Fibroblast of lung (primary cell): ENCODE data around the gene FAM184A. TPM values are rescaled to one million over a fixed set of nuclear protein-coding genes. Genes with fewer than 3 reads are reported as not detected.
A peak's percentile ranks its signal among the peaks of the same experiment; 100 is the strongest.
"Not testable (repeated sequence)": the region's sequence is repeated elsewhere in the genome, so short reads cannot be mapped to it uniquely, and the experiment has no call there.

Source experiments
- DNase-seq, 2 donors: peaks; one replicate each; pipeline versions ENCODE4 v3.0.0 to v3.0.0-alpha.2; 2010; ENCODE audit warnings: low read depth in 2 of 2
- H2AFZ ChIP-seq: 2 replicates; pipeline ENCODE4 v1.5.1; 2012; ENCODE audit warnings: low read length, control low read depth, inconsistent platforms
- H3K27ac ChIP-seq: 2 replicates; pipeline ENCODE4 v1.5.1; 2011; ENCODE audit warnings: low read length, control low read depth; ENCODE audit not compliant: insufficient read depth
- H3K27me3 ChIP-seq: 2 replicates; pipeline ENCODE4 v1.5.1; 2011; ENCODE audit warnings: mild to moderate bottlenecking, low read length; ENCODE audit not compliant: control insufficient read depth, insufficient read depth
- H3K36me3 ChIP-seq: 2 replicates; pipeline ENCODE4 v1.5.1; 2011; ENCODE audit warnings: low read length; ENCODE audit not compliant: control insufficient read depth, insufficient read depth
- H3K4me1 ChIP-seq: 2 replicates; pipeline ENCODE4 v1.5.1; 2011; ENCODE audit warnings: low read length; ENCODE audit not compliant: control insufficient read depth, insufficient read depth; ENCODE audit errors: extremely low read depth
- H3K4me2 ChIP-seq: 2 replicates; pipeline ENCODE4 v1.5.1; 2011; ENCODE audit warnings: low read length, control low read depth; ENCODE audit not compliant: insufficient read depth; ENCODE audit errors: extremely low read depth
- H3K4me3 ChIP-seq, 4 experiments: fragments of 200-600 bp in 1 of 4; sonication (generic) in 1 of 4; replicated peaks in 1 of 4; 2 replicates each; pipeline ENCODE4 v1.5.1; 2011 to 2016; ENCODE audit warnings: low read length in 4 of 4, low read depth in 3 of 4, mild to moderate bottlenecking in 3 of 4, control low read depth in 2 of 4, inconsistent platforms in 1 of 4, mixed read lengths in 1 of 4; ENCODE audit not compliant: insufficient read depth in 1 of 4; ENCODE audit errors: control extremely low read depth in 1 of 4
- H3K79me2 ChIP-seq: 2 replicates; pipeline ENCODE4 v1.5.1; 2012; ENCODE audit warnings: mild to moderate bottlenecking, low read length, inconsistent platforms; ENCODE audit not compliant: control insufficient read depth, insufficient read depth
- H3K9ac ChIP-seq: 2 replicates; pipeline ENCODE4 v1.5.1; 2011; ENCODE audit warnings: mild to moderate bottlenecking, low read length, control low read depth; ENCODE audit not compliant: insufficient read depth
- H3K9me3 ChIP-seq: 2 replicates; pipeline ENCODE4 v1.5.1; 2012; ENCODE audit warnings: low read depth, low read length; ENCODE audit not compliant: control insufficient read depth, insufficient read depth
- H4K20me1 ChIP-seq: 2 replicates; pipeline ENCODE4 v1.5.1; 2011; ENCODE audit warnings: low read length; ENCODE audit not compliant: control insufficient read depth, insufficient read depth; ENCODE audit errors: extremely low read depth
- CTCF ChIP-seq, 2 donors: IDR thresholded peaks in 1 of 2; conservative IDR thresholded peaks in 1 of 2; 1 replicate in 1 of 2; 2 replicates in 1 of 2; pipeline ENCODE4 v1.5.1; 2011 to 2012; ENCODE audit warnings: low read length in 2 of 2, control low read depth in 1 of 2, inconsistent platforms in 1 of 2, low read depth in 1 of 2, mild to moderate bottlenecking in 1 of 2
- EZH2 ChIP-seq: IDR thresholded peaks from 2 replicates; pipeline ENCODE4 v1.5.1; 2012; ENCODE audit warnings: low read length, control low read depth, mild to moderate bottlenecking; ENCODE audit errors: missing control alignments
- polyA plus RNA-seq, 2 donors: library from polyadenylated mRNA; depleted of rRNA in 1 of 2; stranded (reverse) in 1 of 2; unstranded in 1 of 2; fragments of >200 nt; gene quantifications; 2 replicates each; pipeline ENCODE4 v1.2.1, GENCODE V29; 2011 to 2012; ENCODE audit warnings: missing spikeins in 1 of 2
- total RNA-seq: library from RNA; depleted of rRNA; stranded (reverse); fragments of >200 nt; gene quantifications from 2 replicates; pipeline ENCODE4 v1.2.1, GENCODE V29; 2014

The FAM184A gene
- total and polyA plus RNA-seq, 2 donors (not counting 1 experiment from before 2014, with no cell fraction given), result 0.09 to 1.7 TPM

GRCh38 chr6:119012521-119012920 lies 65.9 kb downstream of the FAM184A start:
- Histone ChIP-seq H3K9ac (no peak overlapping the region), H3K4me1 (no peaks in the 10 kb centered on the region), H2AFZ (no peak overlapping the region), H4K20me1 (no peaks in the 10 kb centered on the region), H3K4me3 (no peak overlapping the region), H3K4me2 (no peak overlapping the region), H3K27ac (no peak overlapping the region), H3K79me2 (no peaks in the 10 kb centered on the region), H3K36me3 (no peaks in the 10 kb centered on the region), H3K27me3 (no peaks in the 10 kb centered on the region), H3K9me3 (no peaks in the 10 kb centered on the region)
- TF ChIP-seq CTCF (conservative IDR thresholded peaks at IDR 0.05 in 1 of 2, IDR thresholded peaks at IDR 0.05 in 1 of 2; ENCODE audit: low read depth in 1 of 2, low read length in 2 of 2) (no peak), EZH2 (no peak)
- peak in 1 of 2 donors; percentile 1 for DNase-seq

- H3K9me3 ChIP-seq, H3K27me3 ChIP-seq, DNase-seq, H3K4me2 ChIP-seq, H3K36me3 ChIP-seq, H4K20me1 ChIP-seq, H3K79me2 ChIP-seq, H3K27ac ChIP-seq, H2AFZ ChIP-seq, H3K4me3 ChIP-seq, H3K4me1 ChIP-seq, H3K9ac ChIP-seq: not testable (repeated sequence)
Measured at GRCh38 chr6:119009266-119009665, 69.2 kb downstream of the FAM184A start.

GRCh38 chr6:119006974-119007373 lies 71.5 kb downstream of the FAM184A start:
- Histone ChIP-seq H2AFZ (no peak overlapping the region), H3K9ac (no peak overlapping the region), H3K27me3 (no peaks in the 10 kb centered on the region), H3K4me1 (no peaks in the 10 kb centered on the region), H3K4me3 (no peak overlapping the region), H3K4me2 (no peak overlapping the region), H3K27ac (no peak overlapping the region), H3K36me3 (no peaks in the 10 kb centered on the region), H3K79me2 (no peaks in the 10 kb centered on the region), H3K9me3 (no peaks in the 10 kb centered on the region), H4K20me1 (no peaks in the 10 kb centered on the region)
- DNase-seq, result no peak
- TF ChIP-seq EZH2 (no peak), CTCF (conservative IDR thresholded peaks at IDR 0.05 in 1 of 2, IDR thresholded peaks at IDR 0.05 in 1 of 2; ENCODE audit: low read depth in 1 of 2, low read length in 2 of 2) (no peak)

GRCh38 chr6:119002069-119002468 lies 76.4 kb downstream of the FAM184A start:
- Histone ChIP-seq H3K4me3 (no peak overlapping the region), H3K9me3 (no peaks in the 10 kb centered on the region), H3K27me3 (no peaks in the 10 kb centered on the region), H3K4me1 (no peaks in the 10 kb centered on the region), H4K20me1 (no peaks in the 10 kb centered on the region), H3K27ac (no peak overlapping the region), H3K9ac (no peak overlapping the region), H3K79me2 (no peaks in the 10 kb centered on the region), H2AFZ (no peak overlapping the region), H3K4me2 (no peak overlapping the region), H3K36me3 (no peaks in the 10 kb centered on the region)
- no peak for DNase-seq
- TF ChIP-seq EZH2, result no peak
- TF ChIP-seq CTCF (conservative IDR thresholded peaks at IDR 0.05 in 1 of 2, IDR thresholded peaks at IDR 0.05 in 1 of 2; ENCODE audit: low read depth in 1 of 2, low read length in 2 of 2), result no peak
